Measurements from ENCODE around the gene IRAK1. TPM values are rescaled to one million over a fixed set of nuclear protein-coding genes. Genes with fewer than 3 reads are reported as not detected.

Gene IRAK1
- total RNA-seq, 2 donors from 2014 or later: 66.7 to 148 TPM

GRCh38 chrX:153974726-153975286 lies 44.9 kb downstream of the IRAK1 start:
- peak overlapping the region; percentile 98 for H3K27ac ChIP-seq
- H3K4me3 ChIP-seq: no peak overlapping the region
- H3K9ac ChIP-seq (ENCODE audit: low read depth in 2 of 2, low read length in 2 of 2): peak overlapping the region in 1 of 2 donors; percentile 72
- intact Hi-C loops (cut with DNase I): no loop called here
- no peaks in the 10 kb centered on the region for H3K36me3 ChIP-seq
- H3K9me3 ChIP-seq: no peaks in the 10 kb centered on the region
- H3K27me3 ChIP-seq: no peaks in the 10 kb centered on the region
- no peak for TF ChIP-seq CTCF (IDR thresholded peaks at IDR 0.05)
- peaks cover 10% of the 10 kb centered on the region for H3K4me1 ChIP-seq
- DNase-seq: no peak

GRCh38 chrX:153974003-153974725 lies 45.5 kb downstream of the IRAK1 start:
- no peak for TF ChIP-seq CTCF (IDR thresholded peaks at IDR 0.05)
- Histone ChIP-seq H3K9ac (ENCODE audit: low read depth in 2 of 2, low read length in 2 of 2) (peak overlapping the region; percentile 66 to 72), H3K4me1 (peaks cover 10% of the 10 kb centered on the region), H3K36me3 (no peaks in the 10 kb centered on the region), H3K4me3 (no peak overlapping the region), H3K27me3 (no peaks in the 10 kb centered on the region), H3K9me3 (no peaks in the 10 kb centered on the region), H3K27ac (peak overlapping the region; percentile 98)
- intact Hi-C loops (cut with DNase I): no loop called here
- no peak for DNase-seq

- Histone ChIP-seq H3K4me3 (peak overlapping the region; percentile 48), H3K9me3 (no peaks in the 10 kb centered on the region), H3K9ac (ENCODE audit: low read depth in 2 of 2, low read length in 2 of 2) (peak overlapping the region; percentile 72 to 88), H3K27ac (peak overlapping the region; percentile 98), H3K4me1 (peaks cover 11% of the 10 kb centered on the region), H3K36me3 (no peaks in the 10 kb centered on the region), H3K27me3 (no peaks in the 10 kb centered on the region)
- TF ChIP-seq CTCF (IDR thresholded peaks at IDR 0.05): no peak
- no peak for DNase-seq
- intact Hi-C loops (cut with DNase I): no loop called here
These were observed 46.3 kb downstream of the IRAK1 start for GRCh38 chrX:153973127-153974002.

- no peak for TF ChIP-seq CTCF (IDR thresholded peaks at IDR 0.05)
- Histone ChIP-seq H3K36me3 (no peaks in the 10 kb centered on the region), H3K27me3 (no peaks in the 10 kb centered on the region), H3K9me3 (no peaks in the 10 kb centered on the region), H3K4me1 (peaks cover 14% of the 10 kb centered on the region), H3K9ac (ENCODE audit: low read depth in 2 of 2, low read length in 2 of 2) (peak within 1 kb of the TSS; percentile 87 to 88), H3K27ac (peak within 1 kb of the TSS; percentile 98), H3K4me3 (peak within 1 kb of the TSS; percentile 48)
- intact Hi-C loops (cut with DNase I): no loop called here
- DNase-seq: peak; percentile 91
These were observed 47.2 kb downstream of the IRAK1 start, which contains the start of gene TMEM187 for GRCh38 chrX:153972368-153973126. Gene TMEM187, plus strand, starts transcription at chrX:153972754. Its CDS starts 9,309 bp downstream, at chrX:153982063.

Measured in colonic mucosa (tissue), 4 donors.